BJ (cell line): ENCODE data around the gene SSBP3. TPM values are rescaled to one million over a fixed set of nuclear protein-coding genes. Genes with fewer than 3 reads are reported as not detected.

ENCODE experiments used
- CTCF ChIA-PET: fragments of 350-600 bp; formaldehyde crosslinking; extraction: SDS; loops from one replicate; lab custom pipeline; 2021; ENCODE audit warnings: antibody characterized with exemption, inconsistent platforms; lab: Yijun Ruan, JAX
- POLR2A ChIA-PET: fragments of 300-600 bp; sonication (Branson Sonifier 250); formaldehyde crosslinking; extraction: SDS; loops from one replicate; lab custom pipeline; 2021; ENCODE audit warnings: antibody characterized with exemption; lab: Charles Lee
- DNase-seq: peaks from one replicate; pipeline ENCODE4 v3.0.0-alpha.2; 2011; ENCODE audit warnings: low read depth
- H3K27me3 ChIP-seq: 2 replicates; pipeline ENCODE4 v1.6.0; 2011; ENCODE audit warnings: low read length; ENCODE audit not compliant: control insufficient read depth, insufficient read depth
- H3K36me3 ChIP-seq: 2 replicates; pipeline ENCODE4 v1.5.1; 2011; ENCODE audit warnings: low read length; ENCODE audit not compliant: control insufficient read depth, insufficient read depth
- H3K4me3 ChIP-seq: 2 replicates; pipeline ENCODE4 v1.5.1; 2011; ENCODE audit warnings: low read depth, mild to moderate bottlenecking, control low read depth, low read length
- CTCF ChIP-seq: IDR thresholded peaks from 2 replicates; pipeline ENCODE4 v1.5.1; 2011; ENCODE audit warnings: low read depth, mild to moderate bottlenecking, control low read depth, inconsistent platforms, low read length, moderate library complexity; ENCODE audit not compliant: insufficient read depth
- polyA plus RNA-seq: library from polyadenylated mRNA; depleted of rRNA; stranded (reverse); fragments of >200 nt; gene quantifications from 2 replicates; pipeline ENCODE4 v1.2.3, GENCODE V29; 2011

Gene SSBP3
- polyA plus RNA-seq, 1 experiment, result 25.9 TPM

GRCh38 chr1:54324251-54325140, 81.7 kb downstream of the SSBP3 start:
- Histone ChIP-seq H3K4me3 (no peak overlapping the region), H3K36me3 (0 out of 2 replicates have a peak, but pooled peaks cover 1% of the 10 kb centered on the region), H3K27me3 (no peaks in the 10 kb centered on the region)
- no peak for TF ChIP-seq CTCF
- DNase-seq, result no peak
- ChIA-PET CTCF (interaction anchor here (1.0 kb wide), 1 partner anchor 166 kb away, joined by 4 read pairs; no protein-coding TSS in a partner anchor), POLR2A (interaction anchor here (0.7 kb wide), 1 partner anchor 12 kb away, joined by 4 read pairs; no protein-coding TSS in a partner anchor)

- Histone ChIP-seq H3K4me3 (no peak overlapping the region), H3K27me3 (no peaks in the 10 kb centered on the region), H3K36me3 (0 out of 2 replicates have a peak, but pooled peaks cover 1% of the 10 kb centered on the region)
- POLR2A ChIA-PET, result interaction anchor here (0.7 kb wide), 1 partner anchor 11 kb away, joined by 4 read pairs; no protein-coding TSS in a partner anchor
- CTCF ChIA-PET, result interaction anchor here (1.0 kb wide), 1 partner anchor 166 kb away, joined by 4 read pairs; no protein-coding TSS in a partner anchor
- no peak for DNase-seq
- TF ChIP-seq CTCF, result no peak
Observed at GRCh38 chr1:54323921-54324250, 82.3 kb downstream of the SSBP3 start.

GRCh38 chr1:54323324-54323739, 82.9 kb downstream of the SSBP3 start:
- Histone ChIP-seq H3K27me3 (no peaks in the 10 kb centered on the region), H3K36me3 (0 out of 2 replicates have a peak, but pooled peaks cover 1% of the 10 kb centered on the region), H3K4me3 (no peak overlapping the region)
- POLR2A ChIA-PET, result interaction anchor here (0.7 kb wide), 1 partner anchor 11 kb away, joined by 4 read pairs; no protein-coding TSS in a partner anchor
- 0 out of 2 replicates have a peak, but pooled peaks have one; percentile 4 for TF ChIP-seq CTCF
- CTCF ChIA-PET, result interaction anchor here (1.0 to 1.7 kb wide), 2 partner anchors 11 to 167 kb away, joined by 3 to 4 read pairs; no protein-coding TSS in a partner anchor
- no peak for DNase-seq

- H3K36me3 ChIP-seq, result no peaks in the 10 kb centered on the region; the same call in 1 of the 2 replicates
- POLR2A ChIA-PET, result no interaction called here
- H3K4me3 ChIP-seq, result no peak overlapping the region
- no peak for DNase-seq
- TF ChIP-seq CTCF, result no peak
- no peaks in the 10 kb centered on the region for H3K27me3 ChIP-seq
- CTCF ChIA-PET, result interaction anchor here (0.8 kb wide), 1 partner anchor 15 kb away, joined by 5 read pairs; no protein-coding TSS in a partner anchor
Observed at GRCh38 chr1:54318246-54318814, 87.9 kb downstream of the SSBP3 start.

DNA sequence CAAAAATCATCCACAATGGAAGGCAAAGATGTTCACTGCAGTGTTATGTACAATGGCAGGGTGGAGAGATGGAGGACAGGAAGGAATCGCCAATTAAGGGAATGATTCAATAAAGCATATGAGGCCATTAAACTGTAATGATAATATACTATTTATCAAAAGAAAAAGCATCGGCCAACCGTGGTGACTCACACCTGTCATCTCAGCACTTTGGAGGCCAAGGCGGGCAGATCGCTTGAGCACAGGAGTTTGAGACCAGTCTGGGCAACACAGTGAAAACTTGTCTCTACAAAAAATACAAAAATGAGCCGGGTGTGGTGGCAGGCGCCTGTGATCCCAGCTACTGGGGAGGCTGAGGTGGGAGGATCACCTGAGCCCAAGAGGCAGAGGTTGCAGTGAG, 89.1 kb downstream of the SSBP3 start:
- no peaks in the 10 kb centered on the region; the same call in 1 of the 2 replicates for H3K36me3 ChIP-seq
- ChIA-PET CTCF (interaction anchor here (2.3 kb wide), 1 partner anchor 13 kb away, joined by 7 read pairs; no protein-coding TSS in a partner anchor), POLR2A (no interaction called here)
- no peak overlapping the region for H3K4me3 ChIP-seq
- no peak for TF ChIP-seq CTCF
- H3K27me3 ChIP-seq, result no peaks in the 10 kb centered on the region
- no peak for DNase-seq
